CD8-positive, alpha-beta memory T cell (primary cell): ENCODE data around the gene P2RY11. TPM values are rescaled to one million over a fixed set of nuclear protein-coding genes. Genes with fewer than 3 reads are reported as not detected.

ENCODE experiments used
- CTCF ChIA-PET: fragments of 350-600 bp; sonication (Branson Sonifier 250); formaldehyde crosslinking; loops from one replicate; lab custom pipeline; 2021; ENCODE audit warnings: antibody characterized with exemption; lab: Charles Lee
- POLR2A ChIA-PET: fragments of 350-600 bp; sonication (Branson Sonifier 250); formaldehyde crosslinking; loops from one replicate; lab custom pipeline; 2021; ENCODE audit warnings: antibody characterized with exemption; lab: Charles Lee
- DNase-seq, 5 donors: peaks; one replicate each; pipeline versions ENCODE4 v3.0.0 to v3.0.0-alpha.2; 2020 to 2022; ENCODE audit warnings: mixed read lengths in 1 of 5
- H3K27ac ChIP-seq: one replicate; pipeline ENCODE4 v1.7.0; 2013; ENCODE audit warnings: low read depth, mild to moderate bottlenecking, low read length, moderate library complexity
- H3K27me3 ChIP-seq: 2 replicates; pipeline ENCODE4 v1.7.0; 2013; ENCODE audit warnings: low read length, mild to moderate bottlenecking; ENCODE audit not compliant: insufficient read depth, poor library complexity, severe bottlenecking
- H3K36me3 ChIP-seq: 2 replicates; pipeline ENCODE4 v1.7.0; 2013; ENCODE audit warnings: mild to moderate bottlenecking, low read length, moderate library complexity; ENCODE audit not compliant: insufficient read depth
- H3K4me1 ChIP-seq: 2 replicates; pipeline ENCODE4 v1.7.0; 2013; ENCODE audit warnings: mild to moderate bottlenecking, low read length, moderate library complexity; ENCODE audit not compliant: insufficient read depth
- H3K4me3 ChIP-seq: 2 replicates; pipeline ENCODE4 v1.7.0; 2013; ENCODE audit warnings: mild to moderate bottlenecking, low read length
- H3K9me3 ChIP-seq: 2 replicates; pipeline ENCODE4 v1.7.0; 2013; ENCODE audit warnings: mild to moderate bottlenecking, low read length
- H3K27ac Mint-ChIP-seq, 8 donors: one replicate each; pipeline ENCODE4 v1.8.0; 2020 to 2021; ENCODE audit warnings: mixed read lengths in 8 of 8, mild to moderate bottlenecking in 6 of 8, inconsistent platforms in 3 of 8, moderate library complexity in 3 of 8
- H3K27me3 Mint-ChIP-seq, 2 donors: one replicate each; pipeline ENCODE4 v1.8.0; 2020 to 2021; ENCODE audit warnings: mixed read lengths in 2 of 2, mild to moderate bottlenecking in 1 of 2, moderate library complexity in 1 of 2
- H3K36me3 Mint-ChIP-seq, 3 donors: one replicate each; pipeline ENCODE4 v1.8.0; 2020 to 2021; ENCODE audit warnings: mixed read lengths in 3 of 3, inconsistent platforms in 1 of 3, mild to moderate bottlenecking in 1 of 3
- H3K4me1 Mint-ChIP-seq, 3 donors: one replicate each; pipeline ENCODE4 v1.8.0; 2020 to 2021; ENCODE audit warnings: mixed read lengths in 3 of 3, inconsistent platforms in 1 of 3, mild to moderate bottlenecking in 1 of 3
- H3K4me3 Mint-ChIP-seq, 7 donors: one replicate each; pipeline ENCODE4 v1.8.0; 2020 to 2021; ENCODE audit warnings: mixed read lengths in 7 of 7, mild to moderate bottlenecking in 6 of 7, moderate library complexity in 4 of 7, inconsistent platforms in 2 of 7
- H3K9me3 Mint-ChIP-seq, 5 donors: one replicate each; pipeline ENCODE4 v1.8.0; 2020 to 2022; ENCODE audit warnings: mixed read lengths in 5 of 5, mild to moderate bottlenecking in 3 of 5, moderate library complexity in 2 of 5, inconsistent platforms in 1 of 5
- polyA plus RNA-seq: library from polyadenylated mRNA; unstranded; fragments of 300-500 nt; fragmentation: Illumina TruSeq; gene quantifications from one replicate; pipeline ENCODE4 v1.2.3, GENCODE V29; 2021
- total RNA-seq, 2 experiments: library from RNA; stranded (reverse); gene quantifications; one replicate each; pipeline ENCODE4 v1.2.3, GENCODE V29; 2021

P2RY11 gene
- total and polyA plus RNA-seq, 3 experiments from 2014 or later, result 7.4 to 58.1 (median 53.7) TPM

GRCh38 chr19:10088949-10089554 is 22.4 kb upstream of the P2RY11 start:
- H3K4me1 ChIP-seq, result peaks cover 14% of the 10 kb centered on the region
- no peak for DNase-seq
- Mint-ChIP-seq H3K36me3 (peaks cover 0 to 52% (median 10%) of the 10 kb centered on the region in 3 donors), H3K4me3 (peak overlapping the region in 2 of 7 donors; percentile 73 to 82), H3K4me1 (peaks cover 19 to 32% (median 22%) of the 10 kb centered on the region in 3 donors), H3K27ac (peak overlapping the region in 2 of 8 donors; percentile 60 to 83), H3K9me3 (no peaks in the 10 kb centered on the region), H3K27me3 (no peaks in the 10 kb centered on the region)
- peaks cover 13% of the 10 kb centered on the region for H3K36me3 ChIP-seq
- POLR2A ChIA-PET, result no interaction called here
- H3K9me3 ChIP-seq, result no peaks in the 10 kb centered on the region
- no peaks in the 10 kb centered on the region for H3K27me3 ChIP-seq
- no peak overlapping the region for H3K27ac ChIP-seq
- H3K4me3 ChIP-seq, result no peak overlapping the region
- CTCF ChIA-PET, result no interaction called here

- Histone ChIP-seq H3K27me3 (no peaks in the 10 kb centered on the region), H3K4me3 (no peak overlapping the region), H3K4me1 (peaks cover 14% of the 10 kb centered on the region), H3K27ac (no peak overlapping the region), H3K36me3 (peaks cover 13% of the 10 kb centered on the region), H3K9me3 (no peaks in the 10 kb centered on the region)
- Mint-ChIP-seq H3K27ac (peak overlapping the region in 4 of 8 donors; percentile 66 to 83 (median 70)), H3K9me3 (no peaks in the 10 kb centered on the region), H3K36me3 (peaks cover 0 to 54% (median 10%) of the 10 kb centered on the region in 3 donors), H3K4me3 (peak overlapping the region in 2 of 7 donors; percentile 13 to 82), H3K4me1 (peaks cover 19 to 32% (median 22%) of the 10 kb centered on the region in 3 donors), H3K27me3 (no peaks in the 10 kb centered on the region)
- no peak for DNase-seq
- ChIA-PET CTCF (interaction anchor here (1.6 kb wide), 1 partner anchor 13 kb away, joined by 4 read pairs; the partner anchor contains the start of gene ANGPTL6), POLR2A (no interaction called here)
These were observed 21.6 kb upstream of the P2RY11 start for GRCh38 chr19:10089801-10090375.

GRCh38 chr19:10091370-10091687 is 20.2 kb upstream of the P2RY11 start:
- peaks cover 0 to 54% (median 10%) of the 10 kb centered on the region in 3 donors for H3K36me3 Mint-ChIP-seq
- DNase-seq, result no peak
- H3K27ac Mint-ChIP-seq, result peak overlapping the region in 2 of 8 donors; percentile 45 to 66
- CTCF ChIA-PET, result interaction anchor here (1.6 kb wide), 1 partner anchor 12 kb away, joined by 4 read pairs; the partner anchor contains the start of gene ANGPTL6
- H3K9me3 ChIP-seq, result no peaks in the 10 kb centered on the region
- H3K4me1 ChIP-seq, result peaks cover 20% of the 10 kb centered on the region
- peaks cover 18 to 36% (median 24%) of the 10 kb centered on the region in 3 donors for H3K4me1 Mint-ChIP-seq
- H3K27me3 Mint-ChIP-seq, result no peaks in the 10 kb centered on the region
- H3K9me3 Mint-ChIP-seq, result peaks cover 0 to 2% (median 0%) of the 10 kb centered on the region in 5 donors
- no peak overlapping the region for H3K27ac ChIP-seq
- H3K4me3 Mint-ChIP-seq, result no peak overlapping the region
- POLR2A ChIA-PET, result interaction anchor here (0.5 kb wide), 1 partner anchor 668 kb away, joined by 3 read pairs; no protein-coding TSS in a partner anchor
- H3K27me3 ChIP-seq, result no peaks in the 10 kb centered on the region
- H3K4me3 ChIP-seq, result no peak overlapping the region
- H3K36me3 ChIP-seq, result peaks cover 13% of the 10 kb centered on the region

- Mint-ChIP-seq H3K9me3 (peaks cover 0 to 2% (median 0%) of the 10 kb centered on the region in 5 donors), H3K4me3 (peak overlapping the region in 1 of 7 donors; percentile 48), H3K27me3 (no peaks in the 10 kb centered on the region), H3K36me3 (peaks cover 0 to 52% (median 10%) of the 10 kb centered on the region in 3 donors), H3K4me1 (peaks cover 16 to 38% (median 24%) of the 10 kb centered on the region in 3 donors), H3K27ac (peak overlapping the region in 7 of 8 donors; percentile 32 to 95 (median 45))
- DNase-seq, result no peak
- Histone ChIP-seq H3K27me3 (no peaks in the 10 kb centered on the region), H3K27ac (no peak overlapping the region), H3K4me3 (no peak overlapping the region), H3K9me3 (no peaks in the 10 kb centered on the region), H3K36me3 (peaks cover 13% of the 10 kb centered on the region), H3K4me1 (peaks cover 24% of the 10 kb centered on the region)
- ChIA-PET CTCF (interaction anchor here (0.9 to 1.0 kb wide), 2 partner anchors 71 to 161 kb away, joined by 3 read pairs; no protein-coding TSS in a partner anchor), POLR2A (interaction anchor here (0.5 to 0.6 kb wide), 2 partner anchors 51 to 668 kb away, joined by 3 read pairs; no protein-coding TSS in a partner anchor)
These were observed 19.4 kb upstream of the P2RY11 start for GRCh38 chr19:10091895-10092641.

- H3K36me3 ChIP-seq, result peaks cover 13% of the 10 kb centered on the region
- no peaks in the 10 kb centered on the region for H3K27me3 ChIP-seq
- peak overlapping the region in 5 of 8 donors; percentile 2 to 88 (median 28) for H3K27ac Mint-ChIP-seq
- no peak overlapping the region for H3K27ac ChIP-seq
- no peak for DNase-seq
- no peaks in the 10 kb centered on the region for H3K27me3 Mint-ChIP-seq
- H3K9me3 Mint-ChIP-seq, result peaks cover 0 to 2% (median 0%) of the 10 kb centered on the region in 5 donors
- H3K36me3 Mint-ChIP-seq, result peaks cover 0 to 48% (median 10%) of the 10 kb centered on the region in 3 donors
- CTCF ChIA-PET, result interaction anchor here (0.9 to 1.0 kb wide), 2 partner anchors 72 to 162 kb away, joined by 3 read pairs; no protein-coding TSS in a partner anchor
- H3K4me1 Mint-ChIP-seq, result peaks cover 9 to 31% (median 18%) of the 10 kb centered on the region in 3 donors
- POLR2A ChIA-PET, result interaction anchor here (0.6 kb wide), 1 partner anchor 50 kb away, joined by 3 read pairs; no protein-coding TSS in a partner anchor
- H3K4me3 ChIP-seq, result no peak overlapping the region
- no peaks in the 10 kb centered on the region for H3K9me3 ChIP-seq
- peak overlapping the region in 2 of 7 donors; percentile 20 to 44 for H3K4me3 Mint-ChIP-seq
- peaks cover 22% of the 10 kb centered on the region for H3K4me1 ChIP-seq
These were observed 18.7 kb upstream of the P2RY11 start for GRCh38 chr19:10092648-10093294.

DNA sequence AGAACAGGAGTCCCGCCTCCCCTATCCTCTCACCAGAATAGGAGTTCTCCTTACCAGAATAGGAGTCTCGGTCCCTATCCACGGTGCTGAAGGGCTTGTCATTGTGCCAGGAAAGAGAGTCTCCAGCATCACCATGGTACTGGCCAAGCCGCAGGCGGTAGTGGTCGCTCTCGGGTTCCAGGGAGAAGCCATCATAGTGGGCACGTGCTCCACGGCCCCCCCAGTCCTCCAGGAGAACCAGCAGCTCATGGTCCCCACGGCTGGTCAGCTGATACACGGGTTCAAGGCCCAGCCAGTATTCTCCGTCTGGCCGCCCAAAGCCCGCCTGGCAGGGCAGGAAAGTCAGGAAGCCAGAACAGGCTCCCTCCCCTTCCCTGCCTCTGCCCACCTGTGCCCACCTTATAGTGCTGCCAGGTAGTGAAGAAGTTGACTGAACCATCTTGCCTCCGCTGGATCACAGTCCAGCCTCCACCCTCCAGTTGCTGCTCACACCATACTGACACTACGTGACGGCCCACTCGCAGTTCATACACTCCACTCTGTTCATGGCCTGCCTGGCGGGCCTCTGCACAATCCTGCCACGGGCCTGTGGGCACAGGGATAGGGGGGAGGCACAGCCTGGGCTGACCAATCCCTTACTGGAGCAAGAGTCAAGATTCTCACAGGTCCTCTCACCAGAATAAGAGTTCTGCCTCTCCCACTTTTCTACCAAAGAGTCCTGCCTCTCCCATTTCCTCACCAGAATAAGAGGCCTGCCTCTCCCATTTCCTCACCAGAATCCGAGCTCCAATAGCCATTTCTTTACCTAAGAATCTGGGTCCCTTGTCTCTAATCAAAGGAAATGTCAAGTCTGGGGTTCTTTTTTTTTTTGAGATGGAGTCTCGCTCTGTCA is 18.0 kb upstream of the P2RY11 start:
- Mint-ChIP-seq H3K4me3 (peak overlapping the region in 1 of 7 donors; percentile 42), H3K9me3 (peaks cover 0 to 2% (median 0%) of the 10 kb centered on the region in 5 donors), H3K27ac (peak overlapping the region in 2 of 8 donors; percentile 29 to 88), H3K36me3 (peaks cover 0 to 46% (median 10%) of the 10 kb centered on the region in 3 donors), H3K27me3 (no peaks in the 10 kb centered on the region), H3K4me1 (peaks cover 10 to 37% (median 20%) of the 10 kb centered on the region in 3 donors)
- no peak for DNase-seq
- H3K27me3 ChIP-seq, result no peaks in the 10 kb centered on the region
- ChIA-PET CTCF (interaction anchor here (11.6 kb wide), 1 partner anchor 19 kb away, joined by 194 read pairs; the partner anchor contains the start of genes P2RY11 and PPAN), POLR2A (no interaction called here)
- no peak overlapping the region for H3K27ac ChIP-seq
- H3K9me3 ChIP-seq, result no peaks in the 10 kb centered on the region
- peaks cover 13% of the 10 kb centered on the region for H3K36me3 ChIP-seq
- peaks cover 22% of the 10 kb centered on the region for H3K4me1 ChIP-seq
- no peak overlapping the region for H3K4me3 ChIP-seq
